Activated CD4-positive, alpha-beta T cell treated with anti-CD3 and anti-CD28 coated beads for 48 hours (primary cell): ENCODE results near the gene ASTN2.
"Not testable (repeated sequence)": the region's sequence is repeated elsewhere in the genome, so short reads cannot be mapped to it uniquely, and the experiment has no call there.

Experiments used
- DNase-seq: peaks from one replicate; pipeline ENCODE4 v3.0.0-alpha.2; 2020

The ASTN2 gene

GRCh38 chr9:116944714-116945534 lies 469.9 kb downstream of the ASTN2 start:
- DNase-seq: no peak

- DNase-seq: no peak
These were observed 470.9 kb downstream of the ASTN2 start for GRCh38 chr9:116943970-116944369.

GRCh38 chr9:116942593-116943061 lies 472.2 kb downstream of the ASTN2 start:
- no peak for DNase-seq

GRCh38 chr9:116941266-116941665 lies 473.6 kb downstream of the ASTN2 start:
- DNase-seq: no peak

DNA sequence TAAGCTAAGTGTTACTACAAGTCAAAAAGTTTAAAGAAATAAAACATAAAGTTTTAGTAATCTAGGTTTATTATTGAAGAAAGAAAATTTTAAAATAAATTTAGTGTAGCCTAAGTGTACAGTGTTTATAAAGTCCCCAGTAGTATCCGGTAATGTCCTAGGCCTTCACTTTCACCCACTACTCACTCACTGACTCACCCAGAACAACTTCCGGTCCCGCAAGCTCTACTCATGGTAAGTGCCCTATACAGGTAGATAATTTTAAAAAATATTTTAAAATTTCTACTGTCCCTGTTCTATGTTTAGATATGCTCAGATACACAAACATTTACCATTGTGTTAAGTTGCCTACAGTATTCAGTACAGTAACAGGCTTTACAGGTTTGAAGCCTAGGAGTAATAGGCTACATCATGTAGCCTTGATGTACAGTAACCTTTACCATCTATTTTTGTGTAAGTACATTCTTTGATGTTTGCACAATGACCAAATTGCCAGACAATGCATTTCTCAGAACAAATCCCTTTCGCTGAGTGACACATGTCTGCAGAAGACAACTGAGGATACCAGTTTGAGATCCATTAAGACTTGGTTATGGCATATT lies 474.1 kb downstream of the ASTN2 start:
- DNase-seq: no peak

GRCh38 chr9:116939614-116940013 lies 475.2 kb downstream of the ASTN2 start:
- no peak for DNase-seq

- DNase-seq: no peak
These were observed 475.7 kb downstream of the ASTN2 start for GRCh38 chr9:116939161-116939560.

DNA sequence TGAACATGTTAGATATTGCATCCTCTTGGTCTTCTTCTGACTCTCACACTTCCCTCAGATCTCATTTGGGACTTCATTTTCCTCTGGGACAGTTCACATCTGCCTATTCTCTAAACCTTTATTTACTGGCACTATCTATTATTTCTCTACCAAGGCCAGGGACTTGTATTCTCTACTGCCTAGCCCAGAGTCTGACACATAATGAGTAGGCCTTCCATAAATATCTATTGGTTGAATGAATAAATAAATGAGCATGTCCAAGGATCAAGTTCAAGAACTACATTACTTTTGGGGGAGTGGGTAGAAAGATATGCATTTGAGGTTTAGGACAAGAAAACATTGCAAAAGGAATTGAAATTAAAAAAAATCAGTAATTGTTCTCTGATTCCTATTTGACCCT lies 477.5 kb downstream of the ASTN2 start:
- DNase-seq: no peak

- no peak for DNase-seq
These were observed 479.5 kb downstream of the ASTN2 start for GRCh38 chr9:116935149-116935897.

DNA sequence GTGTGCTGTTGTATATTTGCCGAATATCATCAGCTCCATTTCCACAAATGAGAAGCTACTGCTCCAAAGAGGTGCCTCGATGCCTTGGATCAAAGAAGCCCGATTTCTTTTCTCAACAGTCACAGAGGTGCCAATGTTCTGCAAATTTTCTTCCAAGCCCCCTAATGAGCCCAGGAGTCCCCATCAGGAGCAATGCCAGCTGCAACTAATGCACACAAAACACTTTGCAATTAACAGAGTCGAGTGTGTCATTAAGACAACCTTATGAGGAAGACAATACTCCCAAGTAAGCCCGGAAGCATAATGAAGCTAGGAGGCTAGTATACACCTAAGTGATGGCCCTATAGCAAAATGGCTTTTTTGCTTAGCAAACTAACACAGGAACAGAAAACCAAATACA lies 480.7 kb downstream of the ASTN2 start:
- no peak for DNase-seq

GRCh38 chr9:116933251-116933650 lies 481.6 kb downstream of the ASTN2 start:
- no peak for DNase-seq

DNA sequence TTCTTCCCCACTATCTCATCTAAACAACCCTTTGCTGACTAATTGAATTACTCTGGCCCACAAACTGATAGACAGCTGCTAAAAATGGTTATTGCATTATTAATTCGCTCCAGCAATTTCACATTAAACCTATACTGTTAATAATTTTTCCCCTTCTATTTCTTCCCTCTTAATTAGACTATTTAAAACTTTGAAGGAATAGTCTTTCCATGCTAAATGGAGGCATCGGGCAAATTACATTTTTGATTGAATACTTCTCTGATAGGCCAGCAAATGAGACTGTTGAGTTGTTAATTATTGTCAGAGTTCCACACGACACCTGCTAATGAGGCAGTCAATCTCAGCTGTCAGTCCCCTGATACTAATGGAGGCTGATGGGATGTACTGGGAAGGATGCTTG lies 485.2 kb downstream of the ASTN2 start:
- no peak for DNase-seq

DNA sequence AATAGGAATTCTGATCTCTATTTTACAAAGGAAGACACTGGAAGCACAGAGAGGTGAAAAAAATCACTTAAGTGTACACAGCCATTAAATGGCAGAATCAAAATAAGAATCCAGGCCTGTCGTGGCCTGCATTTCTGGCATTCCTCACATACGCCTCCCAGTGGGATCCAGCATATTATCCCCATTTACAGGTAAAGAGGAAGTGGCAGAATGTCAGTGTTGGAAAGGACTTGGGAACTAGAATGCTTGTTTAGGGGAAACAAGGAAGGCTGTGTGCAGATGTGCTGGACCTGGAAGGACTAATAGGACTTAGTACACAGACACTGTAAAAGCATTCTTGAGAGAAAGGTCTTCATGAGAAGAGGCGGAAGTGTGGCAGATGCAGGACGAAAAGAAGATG lies 486.0 kb downstream of the ASTN2 start:
- no peak for DNase-seq

DNA sequence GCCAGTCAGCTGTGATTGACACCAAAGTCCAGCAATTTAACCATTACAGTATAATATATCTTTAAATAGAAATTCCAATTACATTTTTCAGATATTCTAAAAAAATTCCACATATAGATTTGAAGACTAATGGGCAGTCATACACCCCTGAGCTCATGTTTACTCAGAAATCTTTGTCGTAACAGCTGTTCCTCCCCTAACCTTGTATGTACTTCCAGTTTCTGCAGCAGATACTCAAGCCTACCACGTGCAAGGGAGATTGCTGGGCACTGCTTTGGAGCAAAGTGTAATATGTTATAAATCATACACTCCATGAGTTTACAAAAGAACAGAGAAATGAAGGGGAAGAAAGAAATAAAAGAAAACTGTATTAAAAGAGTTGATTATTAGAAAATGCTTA lies 486.6 kb downstream of the ASTN2 start:
- DNase-seq: no peak

DNA sequence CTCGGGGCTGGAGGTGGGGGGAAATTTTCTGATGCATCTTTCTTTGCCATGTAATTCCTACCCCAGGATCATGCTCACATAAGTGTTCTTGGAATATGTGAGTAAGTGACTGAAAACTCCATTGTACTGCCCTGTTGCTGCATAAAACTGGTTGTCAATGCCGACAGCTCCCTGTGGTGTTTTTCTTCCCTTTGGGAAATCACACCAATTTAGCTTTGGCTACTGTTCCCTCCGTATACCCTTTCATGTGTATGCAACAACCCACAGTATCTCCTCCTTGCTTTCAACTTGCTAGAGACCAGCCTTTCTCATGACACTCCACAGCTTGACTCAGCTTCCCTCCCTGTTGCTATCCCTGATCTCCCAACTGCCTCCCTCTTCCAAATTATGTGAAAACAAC lies 487.1 kb downstream of the ASTN2 start:
- no peak for DNase-seq

DNA sequence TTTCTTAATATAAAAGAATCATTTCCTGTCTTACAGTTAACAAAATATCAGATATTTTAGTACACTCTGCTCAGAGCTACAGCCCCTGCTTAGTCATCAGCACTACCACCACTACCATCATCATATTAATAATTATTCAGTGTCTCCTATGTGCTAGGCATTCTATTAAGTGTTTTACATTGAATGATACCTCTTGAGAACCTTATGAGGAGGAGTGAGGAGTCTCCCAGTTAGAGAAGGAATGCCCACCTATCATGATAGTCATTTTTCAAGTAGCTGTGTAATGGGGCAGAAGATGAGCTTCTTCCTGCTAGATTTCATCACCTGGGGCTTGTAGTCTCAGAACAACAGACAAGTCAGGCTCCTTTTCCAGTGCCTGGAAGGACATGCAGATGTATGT lies 489.7 kb downstream of the ASTN2 start:
- no peak for DNase-seq

GRCh38 chr9:116924462-116925110 lies 490.3 kb downstream of the ASTN2 start:
- no peak for DNase-seq

GRCh38 chr9:116917895-116918508 lies 496.9 kb downstream of the ASTN2 start:
- DNase-seq: not testable (repeated sequence)

GRCh38 chr9:116913536-116913935 lies 501.3 kb downstream of the ASTN2 start:
- no peak for DNase-seq

GRCh38 chr9:116910201-116910600 lies 504.7 kb downstream of the ASTN2 start:
- no peak for DNase-seq

GRCh38 chr9:116907989-116908388 lies 506.9 kb downstream of the ASTN2 start:
- DNase-seq: no peak

DNA sequence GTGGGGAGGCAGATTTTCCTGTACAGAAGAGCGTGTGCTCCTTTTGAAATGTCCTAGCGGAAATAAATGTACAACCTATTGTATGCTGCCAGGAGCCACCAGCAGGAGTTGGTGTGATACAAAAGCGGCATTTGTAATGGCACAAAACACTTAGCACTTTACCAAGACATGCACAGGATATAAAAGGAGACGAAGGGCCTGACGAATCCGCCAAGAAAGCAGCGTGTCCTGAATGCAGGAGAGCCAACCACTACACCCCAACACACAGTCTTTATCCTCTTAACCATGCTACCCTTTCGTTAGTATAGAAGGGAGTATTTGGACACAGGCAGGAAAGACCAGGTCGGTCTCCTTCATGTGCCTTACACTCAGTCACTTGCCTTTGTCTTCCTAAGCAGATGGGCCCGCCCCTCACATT lies 509.7 kb downstream of the ASTN2 start:
- no peak for DNase-seq

DNA sequence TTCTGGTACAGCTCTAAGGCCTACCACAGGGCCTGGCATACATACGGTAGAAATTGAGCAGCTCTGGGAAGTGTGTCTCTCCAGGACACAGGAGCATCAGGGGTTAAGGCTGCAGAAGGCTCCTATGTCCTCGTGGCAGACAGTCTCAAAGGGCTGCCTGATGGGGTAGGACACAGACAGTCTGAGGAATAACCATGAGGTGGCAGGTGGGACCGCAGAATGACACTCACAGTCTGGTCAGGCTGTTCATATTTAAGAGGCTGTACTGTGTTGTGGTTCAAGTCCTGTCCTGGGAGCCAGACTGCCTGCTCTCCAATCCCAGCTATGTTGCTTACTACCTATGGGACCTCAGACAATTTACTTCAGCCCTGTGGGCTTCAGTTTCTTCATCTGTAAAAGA lies 510.7 kb downstream of the ASTN2 start:
- no peak for DNase-seq
